ENCODE measurements around the gene BAZ1B.
"Not testable (repeated sequence)": the region's sequence is repeated elsewhere in the genome, so short reads cannot be mapped to it uniquely, and the experiment has no call there.

Gene BAZ1B, protein sequence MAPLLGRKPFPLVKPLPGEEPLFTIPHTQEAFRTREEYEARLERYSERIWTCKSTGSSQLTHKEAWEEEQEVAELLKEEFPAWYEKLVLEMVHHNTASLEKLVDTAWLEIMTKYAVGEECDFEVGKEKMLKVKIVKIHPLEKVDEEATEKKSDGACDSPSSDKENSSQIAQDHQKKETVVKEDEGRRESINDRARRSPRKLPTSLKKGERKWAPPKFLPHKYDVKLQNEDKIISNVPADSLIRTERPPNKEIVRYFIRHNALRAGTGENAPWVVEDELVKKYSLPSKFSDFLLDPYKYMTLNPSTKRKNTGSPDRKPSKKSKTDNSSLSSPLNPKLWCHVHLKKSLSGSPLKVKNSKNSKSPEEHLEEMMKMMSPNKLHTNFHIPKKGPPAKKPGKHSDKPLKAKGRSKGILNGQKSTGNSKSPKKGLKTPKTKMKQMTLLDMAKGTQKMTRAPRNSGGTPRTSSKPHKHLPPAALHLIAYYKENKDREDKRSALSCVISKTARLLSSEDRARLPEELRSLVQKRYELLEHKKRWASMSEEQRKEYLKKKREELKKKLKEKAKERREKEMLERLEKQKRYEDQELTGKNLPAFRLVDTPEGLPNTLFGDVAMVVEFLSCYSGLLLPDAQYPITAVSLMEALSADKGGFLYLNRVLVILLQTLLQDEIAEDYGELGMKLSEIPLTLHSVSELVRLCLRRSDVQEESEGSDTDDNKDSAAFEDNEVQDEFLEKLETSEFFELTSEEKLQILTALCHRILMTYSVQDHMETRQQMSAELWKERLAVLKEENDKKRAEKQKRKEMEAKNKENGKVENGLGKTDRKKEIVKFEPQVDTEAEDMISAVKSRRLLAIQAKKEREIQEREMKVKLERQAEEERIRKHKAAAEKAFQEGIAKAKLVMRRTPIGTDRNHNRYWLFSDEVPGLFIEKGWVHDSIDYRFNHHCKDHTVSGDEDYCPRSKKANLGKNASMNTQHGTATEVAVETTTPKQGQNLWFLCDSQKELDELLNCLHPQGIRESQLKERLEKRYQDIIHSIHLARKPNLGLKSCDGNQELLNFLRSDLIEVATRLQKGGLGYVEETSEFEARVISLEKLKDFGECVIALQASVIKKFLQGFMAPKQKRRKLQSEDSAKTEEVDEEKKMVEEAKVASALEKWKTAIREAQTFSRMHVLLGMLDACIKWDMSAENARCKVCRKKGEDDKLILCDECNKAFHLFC (N-terminal part only)

GRCh38 chr7:73522105-73522872 lies at the start of gene BAZ1B:
Gene BAZ1B, minus strand, starts transcription at chr7:73522293. Its CDS starts 360 bp downstream, at chr7:73521933.
- peak; percentile 88 for DNase-seq

GRCh38 chr7:73570977-73571376 lies 48.9 kb upstream of the BAZ1B start:
- no peak for DNase-seq

DNA sequence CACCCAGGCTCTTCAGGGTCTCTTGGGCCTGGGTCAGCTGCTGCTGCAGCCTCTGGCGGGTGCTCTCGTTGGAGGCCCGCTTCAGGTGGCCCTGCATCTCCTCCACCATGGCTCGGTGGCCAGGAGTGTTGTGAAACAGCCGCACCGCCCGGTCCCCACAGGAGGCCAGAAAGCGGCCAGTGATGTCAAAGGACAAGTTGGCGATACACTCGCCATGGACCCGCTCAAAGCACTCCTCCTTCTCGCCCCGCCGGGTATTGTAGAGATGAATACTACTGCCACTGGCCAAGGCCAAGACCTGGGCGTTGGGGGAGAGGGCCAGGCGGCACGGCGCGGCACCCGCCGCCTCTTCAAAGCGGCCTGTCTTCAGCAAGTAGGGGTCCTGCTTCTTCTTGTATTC lies 48.4 kb upstream of the BAZ1B start:
- DNase-seq, result no peak

GRCh38 chr7:73569042-73569608 lies 47.0 kb upstream of the BAZ1B start:
- DNase-seq, result no peak

DNA sequence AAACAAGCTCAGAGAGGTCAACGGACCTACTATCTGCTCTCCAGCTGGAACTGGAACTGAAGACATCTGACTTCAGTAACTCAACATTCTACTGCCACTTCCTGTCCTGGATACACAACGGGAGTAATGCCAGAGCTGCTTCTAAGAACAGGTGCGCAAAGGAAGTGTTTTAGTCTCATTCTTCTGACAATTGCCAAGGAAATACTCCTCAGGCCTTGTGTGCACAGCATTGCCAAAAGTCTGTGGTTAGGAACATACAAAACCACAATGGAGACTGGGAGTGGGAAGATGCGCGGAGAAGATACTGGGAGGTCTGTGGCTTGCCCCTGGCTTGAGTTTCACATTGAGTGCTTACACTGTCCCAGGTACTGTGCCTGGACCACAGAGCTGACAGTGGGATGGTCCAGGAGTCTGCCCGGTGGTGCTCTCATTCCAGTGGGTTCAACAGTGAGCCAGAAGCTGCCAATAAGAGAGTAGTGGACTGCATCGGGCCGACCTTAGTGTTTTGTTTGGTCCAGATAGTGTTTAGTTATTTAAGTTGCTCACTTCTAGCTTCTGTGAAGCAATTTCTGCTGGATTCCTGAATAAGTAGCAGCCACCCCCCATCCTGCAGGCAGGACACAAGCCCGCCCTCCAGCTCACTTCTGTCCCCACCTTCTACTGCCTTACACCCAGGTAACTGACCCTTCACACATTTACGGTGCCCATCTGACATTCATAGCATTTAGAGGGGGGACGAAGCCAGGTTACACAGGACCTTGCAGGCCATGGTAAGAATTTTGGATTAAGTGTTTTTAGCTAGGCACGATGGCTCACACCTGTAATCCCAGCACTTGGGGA lies 46.0 kb upstream of the BAZ1B start:
- DNase-seq, result no peak

DNA sequence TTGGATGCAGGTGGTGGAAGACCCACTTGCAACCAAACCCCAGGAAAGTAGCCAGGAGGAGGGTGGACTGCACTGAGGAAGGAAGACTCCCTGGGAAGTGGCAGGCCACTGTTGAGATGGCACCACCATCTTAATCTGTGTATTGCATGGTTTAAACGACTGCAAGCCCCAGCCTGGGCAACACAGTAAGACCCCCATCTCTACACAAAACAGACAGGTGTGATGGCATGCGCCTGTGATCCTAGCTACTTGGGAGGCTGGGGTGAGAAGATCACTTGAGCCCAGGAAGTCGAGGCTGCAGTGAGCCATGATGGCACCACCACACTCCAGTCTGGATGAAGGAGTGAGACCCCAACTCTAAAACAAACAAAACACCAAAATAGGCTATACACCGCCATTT lies 45.0 kb upstream of the BAZ1B start:
- DNase-seq, result no peak

- not testable (repeated sequence) for DNase-seq
These were observed 44.3 kb upstream of the BAZ1B start for GRCh38 chr7:73566431-73566830.

GRCh38 chr7:73565675-73566340 lies 43.7 kb upstream of the BAZ1B start:
- DNase-seq, result no peak

- DNase-seq, result no peak
These were observed 38.2 kb upstream of the BAZ1B start for GRCh38 chr7:73560109-73560835.

GRCh38 chr7:73557397-73558257 lies 35.5 kb upstream of the BAZ1B start, which contains the start of gene BCL7B:
Gene BCL7B, minus strand, starts transcription at chr7:73557690. Its CDS starts 112 bp downstream, at chr7:73557578.
- DNase-seq, result no peak

- peak; percentile 73 for DNase-seq
These were observed 35.0 kb upstream of the BAZ1B start for GRCh38 chr7:73557108-73557396.

DNA sequence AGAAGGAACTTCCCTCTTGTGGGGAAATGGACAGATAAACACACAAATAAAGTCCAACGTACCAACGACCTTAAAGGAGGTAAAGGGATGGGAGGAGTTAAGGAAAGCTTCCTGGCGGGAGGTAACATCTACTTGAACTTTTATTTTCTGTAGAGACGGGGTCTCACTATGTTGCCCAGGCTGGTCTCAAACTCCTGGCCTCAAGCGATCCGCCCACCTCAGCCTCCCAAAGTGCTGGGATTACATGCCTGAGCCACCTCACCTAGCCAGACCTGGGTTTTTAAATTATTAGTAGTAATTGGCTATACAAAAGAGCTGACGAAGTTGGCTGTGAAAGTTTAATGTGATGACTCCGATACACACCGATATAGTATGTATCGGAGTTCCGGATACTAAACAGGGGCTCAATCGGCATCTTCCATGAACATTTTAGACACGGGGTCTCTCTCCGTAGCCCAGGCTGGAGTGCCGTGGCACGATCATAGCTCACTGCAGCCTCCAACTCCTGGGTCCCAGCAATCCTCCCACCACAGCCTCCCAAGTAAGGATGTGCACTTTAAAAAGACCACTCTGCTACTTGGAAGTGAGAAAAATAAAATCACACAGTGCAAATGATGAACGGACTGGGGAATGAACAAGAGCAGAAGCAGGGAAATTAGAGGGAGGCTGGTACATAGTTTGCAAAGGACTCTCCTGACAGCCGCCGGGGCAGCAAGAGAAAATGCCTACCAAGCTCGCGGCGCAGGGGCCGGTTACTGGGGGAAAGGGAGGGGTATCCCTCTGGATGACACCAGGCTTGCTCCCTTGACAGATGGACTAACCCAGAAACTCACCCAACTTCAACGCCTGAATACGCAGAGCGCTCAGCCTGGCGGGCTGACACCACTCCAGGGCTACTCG lies 34.4 kb upstream of the BAZ1B start:
- DNase-seq, result no peak

DNA sequence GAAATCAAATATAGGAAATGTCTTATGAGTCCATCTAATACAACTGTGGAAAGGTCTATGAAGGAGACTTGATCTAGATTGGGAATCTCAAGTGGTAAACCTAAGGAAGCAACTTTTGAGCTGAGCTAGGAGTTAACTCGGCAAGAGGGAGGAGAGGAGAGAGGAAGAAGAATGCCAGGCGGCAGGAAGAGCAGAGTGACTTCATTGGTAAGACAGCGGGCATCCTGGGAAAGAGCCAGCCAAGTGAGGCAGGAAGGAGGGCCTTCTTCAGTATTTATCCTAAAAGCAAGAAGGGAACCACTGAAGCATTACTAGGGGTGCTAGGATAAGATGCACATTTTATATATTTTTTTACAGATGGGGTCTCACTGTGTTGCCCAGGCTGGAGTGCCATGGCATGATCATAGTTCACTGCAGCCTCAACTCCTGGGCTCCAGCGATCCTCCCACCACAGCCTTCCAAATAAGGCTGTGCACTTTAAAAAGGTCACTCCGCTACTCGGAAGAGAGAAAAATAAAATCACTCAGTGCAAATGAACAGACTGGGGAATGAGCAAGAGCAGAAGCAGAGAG lies 33.4 kb upstream of the BAZ1B start:
- no peak for DNase-seq

DNA sequence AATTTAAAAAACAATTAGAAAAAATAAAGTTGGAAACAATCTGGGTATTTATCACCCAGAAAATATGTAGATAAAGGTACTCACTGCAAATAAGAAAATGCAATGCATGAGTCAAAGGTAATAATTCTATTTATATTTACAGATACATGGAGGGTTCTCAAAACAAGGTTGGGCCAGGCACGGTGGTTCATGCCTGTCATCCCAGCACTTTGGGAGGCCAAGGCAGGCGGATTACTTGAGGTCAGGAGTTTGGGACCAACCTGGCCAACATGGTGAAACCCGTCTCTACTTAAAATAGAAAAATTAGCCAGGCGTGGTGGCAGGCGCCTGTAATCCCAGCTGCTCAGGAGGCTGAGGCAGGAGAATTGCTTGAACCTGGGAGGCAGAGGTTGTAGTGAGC lies 28.0 kb upstream of the BAZ1B start:
- DNase-seq, result not testable (repeated sequence)

DNA sequence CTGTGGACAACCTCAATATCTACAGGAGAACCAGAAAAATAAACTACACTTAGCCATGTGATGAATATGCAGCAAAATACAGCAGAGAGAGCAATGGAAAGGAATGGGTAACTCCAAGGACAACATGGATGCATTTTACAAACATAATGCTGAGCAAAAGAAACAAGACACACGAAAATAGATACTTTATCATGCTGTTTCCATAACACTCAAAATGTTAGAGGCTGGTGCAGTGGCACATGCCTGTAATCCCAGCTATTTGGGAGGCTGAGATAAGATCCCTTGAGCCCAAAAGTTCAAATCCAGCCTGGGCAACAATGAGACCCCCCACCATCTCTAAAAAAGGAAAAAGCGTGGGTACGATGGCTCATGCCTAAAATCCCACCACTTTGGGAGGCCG lies 27.1 kb upstream of the BAZ1B start:
- DNase-seq, result no peak

GRCh38 chr7:73547841-73548240 lies 25.7 kb upstream of the BAZ1B start:
- no peak for DNase-seq

DNA sequence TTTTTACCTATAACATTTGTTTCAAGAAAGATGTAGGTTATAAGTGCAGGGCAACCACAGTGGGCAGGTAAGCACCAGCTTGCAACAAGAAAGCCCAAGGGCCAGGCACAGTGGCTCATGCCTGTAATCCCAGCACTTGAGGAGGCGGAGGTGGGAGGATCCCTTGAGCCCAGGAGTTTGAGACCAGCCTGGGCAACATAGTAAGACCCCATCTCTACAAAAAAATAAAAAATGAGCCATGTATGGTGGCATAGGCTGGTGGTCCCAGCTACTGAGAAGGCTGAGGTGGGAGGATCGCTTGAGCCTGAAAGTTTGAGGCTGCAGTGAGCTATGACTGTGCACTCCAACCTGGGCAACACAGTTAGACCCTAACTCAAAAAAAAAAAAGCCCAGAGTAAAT lies 22.6 kb upstream of the BAZ1B start:
- DNase-seq, result no peak
